C1 segment of cervical spinal cord (tissue), 14 donors: ENCODE results near the gene ABCD3.

ENCODE experiments used
- DNase-seq, 14 donors: peaks; one replicate each; lab custom pipeline; 2025; lab: John Stamatoyannopoulos, UW

Gene ABCD3

DNA sequence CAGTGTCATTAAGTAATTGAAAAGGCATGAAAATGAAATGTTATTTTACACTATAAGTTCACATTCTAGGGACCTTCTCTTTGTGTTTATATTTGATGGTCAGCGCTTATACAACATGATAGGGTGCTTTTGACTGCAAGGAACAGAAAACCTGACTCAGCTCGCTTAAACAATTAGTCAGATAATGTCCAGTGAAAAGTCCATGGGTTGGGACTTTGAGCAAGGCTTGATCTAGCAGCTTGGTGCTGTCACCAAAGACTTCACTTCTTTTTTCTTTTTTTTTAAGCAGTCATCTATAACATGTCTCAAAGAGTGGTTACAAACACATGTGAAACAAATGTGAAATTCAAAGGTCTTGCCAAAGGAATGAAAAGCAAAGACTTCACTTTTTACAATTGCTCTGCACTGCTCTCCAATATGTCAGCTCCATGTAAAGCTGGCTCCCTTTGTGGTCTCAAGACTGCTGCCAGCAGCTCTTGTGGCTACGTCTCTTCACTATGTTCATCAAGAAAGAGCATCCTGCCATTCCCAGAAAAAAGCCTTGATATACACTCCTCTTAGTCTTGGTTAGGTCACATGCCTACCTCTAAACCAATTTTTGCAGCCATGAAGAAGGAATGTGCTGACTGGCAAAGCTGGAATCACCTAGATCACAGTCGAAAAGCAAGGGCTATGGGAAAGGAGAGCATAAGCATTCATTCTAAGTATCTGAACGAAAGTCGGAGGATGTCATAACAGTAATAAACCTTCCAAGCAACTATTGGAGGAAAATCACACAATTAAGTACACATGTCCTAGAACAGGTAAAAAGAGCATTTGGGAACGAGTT, 108.2 kb downstream of the ABCD3 start:
- no peak for DNase-seq

DNA sequence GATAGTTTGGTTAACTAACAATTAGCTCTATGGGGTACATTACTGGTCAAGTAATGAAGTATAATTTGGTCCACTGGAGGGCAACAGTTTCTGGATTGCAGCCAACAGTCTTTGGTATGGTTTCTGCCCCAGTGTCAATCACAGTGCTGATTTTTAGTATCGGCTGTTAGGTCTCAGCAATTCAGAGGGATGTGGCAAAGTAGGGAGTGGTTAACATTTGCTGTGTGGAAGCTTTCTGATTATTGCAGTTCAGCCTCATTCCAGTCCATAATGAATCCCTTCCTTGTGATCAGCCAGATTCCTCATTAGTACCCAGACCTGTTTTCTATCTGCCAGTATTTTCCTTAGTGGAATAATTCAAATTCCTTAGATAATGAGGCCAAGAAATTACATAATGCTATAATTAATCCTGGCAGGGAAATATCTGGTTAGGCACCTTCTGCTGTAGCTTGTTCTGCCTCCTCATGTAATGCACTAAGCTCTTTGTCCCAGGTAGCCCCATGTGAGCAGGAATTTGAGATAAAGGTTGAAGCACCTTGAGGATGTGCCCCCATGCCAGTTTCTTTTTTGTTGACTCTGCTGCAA, 109.3 kb downstream of the ABCD3 start:
- peak in 1 of 14 donors; percentile 16 for DNase-seq

DNA sequence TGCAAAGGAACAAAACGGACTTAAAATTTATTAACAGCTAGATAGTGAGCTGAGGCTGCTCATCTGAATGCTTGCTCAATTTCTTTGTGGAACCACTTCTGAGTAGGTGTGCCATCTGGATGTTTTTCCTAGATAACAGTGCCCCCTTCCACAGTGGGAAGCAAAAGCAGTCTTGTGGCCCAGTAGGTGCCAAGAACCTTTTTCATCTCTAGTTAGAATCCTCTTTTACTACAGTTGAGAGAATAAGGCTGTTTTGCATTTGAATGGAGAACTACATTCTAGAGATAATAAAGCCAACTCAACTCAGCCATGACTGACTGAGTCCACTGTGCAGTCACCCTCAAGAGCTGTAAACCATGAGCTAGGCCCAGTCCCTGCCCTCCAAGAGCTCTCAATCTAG, 110.1 kb downstream of the ABCD3 start:
- no peak for DNase-seq

DNA sequence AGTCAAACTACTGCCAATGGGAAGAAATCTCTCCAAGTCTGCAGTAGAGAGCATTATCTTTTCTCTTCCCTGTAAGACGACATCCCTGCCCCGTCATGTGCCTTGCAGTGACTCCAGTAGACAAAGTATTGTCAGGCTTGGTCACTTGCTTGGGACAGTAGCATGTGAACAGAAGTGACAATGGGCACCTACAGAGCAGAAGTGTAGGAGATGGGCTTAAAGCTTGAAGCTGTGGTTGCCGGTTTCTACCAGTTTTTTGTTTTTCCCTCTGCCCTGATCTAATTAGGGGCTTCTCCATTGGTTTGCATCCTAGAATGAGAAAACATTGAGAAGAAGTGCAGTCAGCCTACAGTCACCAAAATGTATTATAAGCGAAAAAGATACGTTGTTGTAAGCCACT, 110.6 kb downstream of the ABCD3 start:
- DNase-seq: no peak

DNA sequence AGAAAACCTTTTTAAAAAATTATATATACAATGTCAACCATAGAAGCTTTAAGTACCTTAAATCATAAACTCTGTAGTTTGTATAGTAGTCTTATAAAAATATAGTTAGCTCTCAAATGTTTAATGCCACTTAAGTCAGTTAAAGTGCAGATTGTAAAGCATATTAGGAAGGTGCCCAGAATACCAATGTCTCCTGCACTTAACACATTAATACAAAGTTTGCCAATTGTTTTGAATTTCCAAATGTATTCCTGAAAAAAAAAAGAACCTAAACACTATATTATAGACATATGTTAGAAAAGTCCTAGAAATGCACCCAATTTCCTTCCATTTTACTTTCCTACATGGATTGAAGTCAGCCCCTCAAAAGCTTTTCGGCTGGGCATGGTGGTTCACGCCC, 111.2 kb downstream of the ABCD3 start:
- DNase-seq: no peak

DNA sequence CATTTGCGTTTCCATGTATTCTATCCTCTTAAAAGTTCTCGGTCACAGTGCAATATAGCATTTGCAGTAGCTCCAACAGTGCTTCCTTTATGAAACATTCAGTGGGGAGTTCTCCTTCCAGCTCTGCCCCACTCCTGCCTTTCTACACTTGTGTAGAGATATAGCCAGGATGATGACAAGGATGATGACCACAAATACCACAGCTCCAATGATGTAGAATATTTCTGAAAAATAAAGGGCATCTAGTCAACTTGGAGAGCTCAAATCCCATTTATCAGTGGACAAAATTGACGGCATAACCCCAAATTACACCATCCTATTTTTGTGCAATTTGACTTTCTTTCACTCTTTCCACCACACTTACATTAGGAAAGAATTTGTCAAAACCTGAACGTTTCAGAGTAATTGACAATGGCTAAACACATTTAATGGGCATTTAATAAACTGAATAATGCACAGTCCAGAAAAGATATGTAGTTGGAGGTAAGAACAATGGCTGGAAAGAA, 112.2 kb downstream of the ABCD3 start:
- no peak for DNase-seq

DNA sequence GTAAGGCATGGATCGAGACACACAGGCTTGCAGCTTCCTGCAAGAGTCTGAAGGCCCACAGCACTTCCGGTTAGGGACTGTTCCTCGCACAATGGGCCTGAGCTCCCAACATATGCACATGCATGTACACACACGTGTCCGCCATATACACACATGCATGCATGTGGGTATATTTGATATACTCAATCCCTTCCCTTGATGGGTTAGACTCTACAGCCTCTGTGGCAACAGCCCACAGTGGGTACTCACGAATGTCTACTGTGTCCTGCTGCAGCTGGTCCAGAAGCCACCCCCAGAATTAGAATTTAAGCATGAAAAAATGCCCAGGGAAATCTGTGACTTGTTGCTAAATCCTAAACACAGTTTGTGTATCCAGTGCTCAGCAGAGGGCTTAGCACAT, 113.5 kb downstream of the ABCD3 start:
- no peak for DNase-seq

DNA sequence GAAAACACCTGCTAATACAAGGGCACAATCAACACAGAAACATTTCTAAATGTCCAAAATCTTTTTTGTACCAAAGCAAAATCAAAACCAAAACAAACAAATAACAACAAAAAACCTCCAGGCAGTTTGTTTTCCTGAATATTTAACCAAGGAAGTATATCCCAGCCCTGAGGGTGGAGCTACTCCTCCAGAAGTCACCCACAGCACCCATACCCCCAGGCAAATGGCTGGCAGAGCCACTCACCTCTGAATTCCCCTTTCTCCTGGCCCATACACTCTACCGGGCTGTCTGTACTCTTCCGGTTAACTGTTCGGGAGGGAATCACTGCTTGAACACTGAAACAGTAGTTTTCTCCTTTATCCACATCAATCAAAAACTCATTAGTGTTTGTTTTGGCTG, 113.9 kb downstream of the ABCD3 start:
- no peak for DNase-seq

DNA sequence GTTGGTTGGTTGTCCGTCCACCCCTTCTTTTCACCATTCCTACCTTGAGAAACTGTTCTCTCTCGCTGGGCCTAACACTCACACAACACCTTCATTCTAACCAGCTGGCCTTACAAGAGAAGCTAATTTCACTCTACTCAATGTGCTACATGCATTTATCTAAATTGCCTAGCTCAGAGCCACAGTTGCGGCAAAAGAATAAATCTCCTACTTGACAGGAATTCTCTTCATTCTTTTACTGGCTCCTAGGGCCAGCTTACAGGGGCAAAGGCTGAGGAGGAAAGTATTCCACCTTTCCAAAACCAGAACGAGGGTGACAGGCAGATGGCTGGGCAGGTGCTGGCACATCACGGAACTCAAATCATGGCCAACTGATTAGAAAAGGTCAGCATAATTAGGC, 116.9 kb downstream of the ABCD3 start:
- DNase-seq: no peak

DNA sequence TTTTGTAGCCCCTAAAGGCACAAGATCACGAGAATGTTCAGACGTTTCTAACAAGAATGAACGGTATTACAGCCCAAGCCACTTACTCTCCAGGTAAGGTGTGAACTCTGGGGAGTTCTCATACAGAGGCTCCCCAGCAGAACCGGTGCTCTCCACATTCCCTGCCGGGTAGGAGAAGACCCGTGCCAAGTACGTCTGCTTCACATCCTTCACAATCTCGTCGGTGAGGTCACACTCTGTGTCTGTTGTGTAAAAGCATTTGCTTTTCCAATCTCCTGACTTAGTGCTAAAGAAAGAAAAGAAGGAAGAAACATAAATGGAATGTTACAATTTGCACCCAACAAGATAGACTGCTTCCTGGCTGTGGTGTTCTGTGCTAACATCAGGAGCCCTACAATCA, 117.7 kb downstream of the ABCD3 start:
- DNase-seq: no peak

DNA sequence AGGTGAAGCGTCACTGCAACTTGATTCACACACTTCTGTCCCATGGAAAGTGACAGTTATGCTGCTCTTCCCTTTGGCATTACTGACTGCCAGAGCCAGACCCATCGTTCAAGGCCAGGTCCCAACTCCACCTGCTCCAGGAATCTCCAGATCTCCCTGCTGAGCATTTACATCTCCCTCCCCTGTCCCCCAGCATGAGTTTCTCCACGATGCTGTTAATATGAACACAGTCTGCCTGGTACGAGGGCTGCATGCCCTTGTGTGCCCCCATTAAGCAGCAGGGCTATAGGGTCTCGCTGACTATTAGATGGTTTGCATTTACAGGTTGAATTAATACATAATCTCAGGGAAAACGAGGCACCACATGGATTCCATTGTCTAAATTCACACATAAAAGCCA, 119.1 kb downstream of the ABCD3 start:
- no peak for DNase-seq

DNA sequence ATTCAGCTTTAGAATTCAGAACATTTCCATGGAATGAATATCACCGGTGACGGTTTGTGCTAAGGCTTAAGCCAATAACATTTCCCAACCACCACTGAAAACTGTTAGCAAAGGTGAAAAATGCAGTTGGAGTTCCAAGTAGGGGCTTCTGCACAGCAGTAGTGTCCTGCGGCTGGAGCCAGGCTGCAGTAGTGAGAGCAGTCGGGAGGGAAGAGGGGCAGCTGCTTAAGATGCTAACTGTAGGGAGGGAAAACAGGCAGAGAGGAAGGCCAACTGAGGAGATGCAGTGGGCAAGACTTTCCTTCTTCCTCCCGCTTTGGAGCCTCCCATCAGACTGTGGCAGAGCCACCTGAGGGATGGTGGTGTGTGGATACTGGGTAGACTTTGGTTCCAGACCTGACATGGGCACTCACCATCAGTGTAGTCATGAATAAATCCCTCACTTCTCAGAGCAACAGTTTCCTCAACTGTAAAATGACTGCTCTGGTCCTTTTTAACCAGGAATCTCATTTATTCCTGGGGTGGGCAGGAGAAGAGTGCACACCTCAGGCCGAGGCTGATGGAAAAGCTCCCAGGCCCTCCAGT, 120.1 kb downstream of the ABCD3 start:
- no peak for DNase-seq

DNA sequence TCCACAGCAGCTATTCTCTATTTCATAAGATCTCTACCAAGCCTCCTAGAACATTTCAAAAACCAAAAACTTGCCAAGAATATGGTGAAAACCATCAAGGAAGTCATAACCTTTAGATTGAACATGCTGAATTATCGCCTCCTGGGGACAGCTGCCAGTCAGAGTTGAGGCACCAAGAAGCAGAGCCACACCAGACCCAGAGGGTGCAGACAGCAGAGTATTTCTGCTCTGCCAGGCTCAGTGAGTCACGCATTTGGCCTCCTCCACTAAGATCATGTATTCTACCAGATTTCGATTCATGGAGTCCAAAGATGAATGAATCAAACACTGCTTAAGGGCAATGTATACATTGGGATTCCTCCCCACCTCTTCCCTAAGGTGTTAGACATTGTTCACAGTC, 121.3 kb downstream of the ABCD3 start:
- DNase-seq: peak in 1 of 14 donors; percentile 10

DNA sequence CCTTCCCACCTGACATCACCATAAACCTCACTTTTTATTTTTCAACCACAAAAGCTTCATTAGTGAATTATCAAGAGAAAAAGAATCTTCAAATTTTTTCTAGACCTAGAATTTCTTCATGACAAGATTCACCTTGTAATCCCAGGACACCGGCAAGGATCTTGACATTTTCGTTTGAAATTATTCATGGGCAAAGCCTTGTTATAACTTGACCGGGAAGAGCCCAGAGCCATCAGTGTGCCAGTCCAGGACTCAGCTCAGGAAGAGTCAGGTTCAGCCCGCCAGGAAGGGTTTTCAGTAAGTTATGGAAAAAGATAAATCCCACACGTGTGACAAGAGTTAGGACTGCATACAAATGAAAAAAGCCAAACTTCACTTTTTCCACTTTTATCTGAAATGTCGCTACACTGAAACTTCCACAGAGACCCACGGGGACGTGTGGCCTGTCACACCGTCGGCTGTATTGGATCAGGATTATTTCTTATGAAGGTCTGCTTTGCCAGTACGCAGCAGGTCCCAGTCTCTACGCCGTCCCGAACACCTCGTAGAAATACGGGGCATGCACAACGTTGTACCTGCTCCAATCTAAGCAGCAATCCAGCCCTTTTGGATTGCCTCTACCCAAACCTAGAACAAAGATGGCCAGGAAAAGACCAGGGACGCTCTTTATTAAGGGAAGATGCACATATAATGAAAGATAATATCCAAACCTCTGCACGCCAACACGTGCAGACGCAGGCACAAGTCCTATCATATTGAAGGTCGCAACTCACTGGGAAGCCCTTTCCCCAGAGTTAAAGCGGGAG, 122.5 kb downstream of the ABCD3 start:
- DNase-seq: peak in 1 of 14 donors; percentile 42

DNA sequence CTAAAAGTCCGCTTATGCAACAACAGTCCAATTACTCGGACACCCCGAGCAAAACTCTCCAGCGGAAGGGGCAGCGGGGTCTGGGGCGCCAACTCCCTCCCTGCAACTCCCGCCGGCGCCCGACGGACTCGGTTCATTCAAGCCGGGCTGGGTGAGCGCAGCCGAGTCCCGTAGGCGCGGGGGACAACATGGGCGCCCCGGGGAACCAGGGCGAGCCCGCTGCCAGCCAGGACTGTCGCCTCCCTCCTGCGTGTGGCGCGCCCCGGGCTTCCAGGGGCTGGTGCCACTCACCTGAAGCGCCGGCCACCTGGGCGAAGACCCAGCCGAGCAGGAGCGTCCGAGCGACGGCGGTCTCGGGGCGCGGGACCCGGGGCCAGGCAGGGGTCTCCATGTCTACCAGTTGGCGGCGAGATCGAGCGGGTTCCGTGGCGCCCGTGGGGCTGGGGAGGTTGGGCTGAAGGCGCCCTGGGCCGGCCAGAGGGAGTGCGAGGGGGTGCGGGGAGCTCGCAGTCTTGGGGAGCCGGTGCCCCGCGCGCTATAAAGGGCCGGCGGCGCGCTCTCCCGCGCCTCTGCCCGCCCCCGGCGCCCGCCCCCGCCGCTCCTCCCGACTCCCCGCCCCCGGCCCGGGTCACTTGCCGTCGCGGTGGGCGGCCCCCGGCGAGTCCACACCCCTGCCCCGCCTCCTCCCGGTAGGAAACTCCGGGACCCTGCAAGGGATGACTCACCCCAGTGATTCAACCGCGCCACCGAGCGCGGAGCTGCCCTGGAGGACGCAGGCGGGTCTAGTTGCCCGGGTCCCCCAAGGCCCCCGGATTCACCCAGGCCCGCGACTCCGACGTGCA, 123.3 kb downstream of the ABCD3 start, which contains the start of gene F3:
Gene F3, minus strand, starts transcription at position 514 of the 842 bp plus-strand sequence. Its CDS starts 123 bp downstream, at position 391.
- peak; percentile 11 to 91 (median 58) for DNase-seq

DNA sequence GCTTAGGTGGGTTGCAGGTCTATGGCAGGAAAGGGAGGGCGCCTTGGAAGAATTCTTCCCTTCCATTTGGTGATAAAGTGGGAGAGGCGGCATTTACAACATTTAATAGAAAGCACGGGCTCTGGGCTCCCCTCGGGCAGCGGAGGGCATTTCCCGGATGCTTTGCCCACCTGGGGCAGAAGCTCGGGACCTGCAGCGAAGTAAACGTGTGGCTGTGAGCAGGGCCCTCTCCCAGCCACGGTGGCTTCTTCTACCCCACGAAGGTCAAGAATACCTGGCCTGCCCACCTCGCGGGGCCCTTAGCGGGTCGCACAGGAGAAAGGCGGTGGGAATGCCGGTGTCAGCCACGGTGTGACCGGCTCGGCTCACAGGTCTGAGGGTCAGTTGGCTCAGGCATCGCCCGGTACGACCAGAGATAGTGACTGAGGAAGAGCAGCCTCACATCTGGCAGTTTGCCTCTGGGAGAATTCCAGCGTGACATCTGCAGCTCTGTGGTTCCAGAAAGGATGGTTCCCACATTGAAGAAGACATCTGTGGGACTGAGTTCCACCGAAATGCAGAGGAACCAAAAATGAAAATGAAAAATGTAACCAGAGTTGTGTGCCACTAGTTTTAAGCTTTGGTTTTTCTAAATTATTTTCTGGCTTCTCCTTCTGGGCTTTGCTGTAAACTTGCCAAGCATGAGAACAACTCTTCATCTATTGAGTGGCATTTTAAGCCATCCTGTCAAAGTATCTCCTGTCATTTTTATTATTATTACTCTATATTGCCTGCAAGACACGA, 124.1 kb downstream of the ABCD3 start:
- DNase-seq: peak in 2 of 14 donors; percentile 37 to 40

DNA sequence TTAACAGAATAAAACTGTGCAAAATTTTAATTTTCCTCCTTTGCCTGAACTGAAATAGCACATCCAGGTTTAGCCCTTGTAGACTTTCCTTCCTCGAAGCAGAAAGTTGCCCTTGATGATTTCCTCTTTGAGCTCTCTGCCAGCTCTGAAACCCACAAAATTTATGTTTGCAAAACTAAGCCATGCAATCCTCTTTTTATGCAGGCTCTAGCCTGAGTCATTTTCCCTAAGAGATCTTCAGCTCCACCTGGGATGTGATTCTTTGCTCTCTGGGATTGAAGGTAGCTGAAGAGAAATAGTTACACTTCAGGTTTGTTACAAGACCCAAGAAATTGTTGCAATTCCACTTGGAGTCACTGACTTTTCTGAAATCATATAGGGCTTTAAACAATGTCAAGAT, 124.8 kb downstream of the ABCD3 start:
- no peak for DNase-seq

DNA sequence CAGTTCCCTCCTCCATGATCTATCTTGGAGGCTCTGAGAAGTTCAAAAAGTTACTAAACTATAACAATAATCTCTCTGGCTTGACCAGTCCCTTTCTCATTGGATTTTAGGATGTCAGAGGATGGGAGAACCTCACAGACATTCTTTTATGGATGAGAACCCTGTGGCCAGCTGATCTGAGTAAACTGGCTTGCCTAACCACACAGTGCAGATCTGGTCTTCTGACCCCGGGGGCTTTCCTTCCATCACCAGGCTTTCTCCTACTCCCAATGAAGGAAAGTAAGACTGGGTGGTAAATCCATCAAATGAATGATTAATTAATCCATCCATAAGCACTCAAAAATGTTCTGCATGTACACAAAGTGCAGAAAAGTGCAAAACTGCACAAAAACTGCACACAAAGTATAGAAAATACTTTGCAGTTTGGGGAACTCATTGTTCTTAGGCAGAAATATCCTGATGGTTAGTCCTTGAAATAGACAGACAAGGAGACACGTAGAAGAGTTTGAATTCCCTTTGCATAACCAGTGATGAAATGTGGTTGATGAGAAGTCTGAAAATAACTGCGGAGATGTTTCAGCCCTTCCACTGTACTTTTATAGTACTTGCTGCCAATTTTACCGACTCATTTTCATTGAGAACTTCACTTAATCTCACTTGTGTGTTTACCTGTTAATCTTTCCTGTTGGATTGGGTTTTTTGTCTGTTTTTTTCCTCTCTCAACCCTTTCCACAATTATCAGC, 125.9 kb downstream of the ABCD3 start:
- DNase-seq: no peak
